MG63 (cell line): Measurements from ENCODE around the gene CDCA5. TPM values are rescaled to one million over a fixed set of nuclear protein-coding genes. Genes with fewer than 3 reads are reported as not detected.
A peak's percentile ranks its signal among the peaks of the same experiment; 100 is the strongest.

Experiments
- DNase-seq: peaks from one replicate; pipeline ENCODE4 v3.0.0-alpha.2; 2020
- H3K27me3 ChIP-seq: fragments of 250-450 bp; sonication (Bioruptor Pico); 2 replicates; pipeline ENCODE4 v1.5.1; 2020; ENCODE audit warnings: mild to moderate bottlenecking, moderate library complexity
- H3K36me3 ChIP-seq: fragments of 250-450 bp; sonication (Bioruptor Pico); 2 replicates; pipeline ENCODE4 v1.5.1; 2020; ENCODE audit warnings: mild to moderate bottlenecking, moderate library complexity
- H3K4me3 ChIP-seq: fragments of 250-450 bp; sonication (Bioruptor Pico); 2 replicates; pipeline ENCODE4 v1.5.1; 2020; ENCODE audit warnings: mild to moderate bottlenecking, moderate library complexity
- H3K9me3 ChIP-seq: fragments of 250-450 bp; sonication (Bioruptor Pico); 2 replicates; pipeline ENCODE4 v1.5.1; 2020; ENCODE audit warnings: mild to moderate bottlenecking, moderate library complexity
- total RNA-seq: library from RNA; depleted of rRNA; stranded (reverse); fragments of >200 nt; shearing (Covaris generic); gene quantifications from 2 replicates; pipeline ENCODE4 v1.2.3, GENCODE V29; 2014; ENCODE audit warnings: low replicate concordance

The CDCA5 gene
- total RNA-seq, 1 experiment from 2014 or later = 43.5 TPM

DNA sequence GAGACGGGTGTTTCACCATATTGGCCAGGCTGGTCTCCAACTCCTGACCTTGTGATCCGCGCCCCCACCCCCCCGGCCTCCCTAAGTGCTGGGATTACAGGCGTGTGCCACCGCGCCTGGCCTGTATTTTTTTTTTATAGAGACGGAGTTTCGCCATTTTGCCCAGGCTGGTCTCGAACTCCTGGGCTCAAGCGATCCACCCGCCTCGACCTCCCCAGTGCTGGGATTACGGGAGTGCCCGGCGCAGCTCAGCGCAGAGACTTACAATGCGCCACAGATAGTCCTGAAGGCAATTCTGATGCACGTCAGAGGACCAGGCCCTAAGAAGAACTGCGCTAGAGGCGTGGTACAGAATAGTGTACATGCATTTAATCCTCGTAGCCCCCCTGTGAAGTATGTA, 11.6 kb upstream of the CDCA5 start:
- Histone ChIP-seq H3K27me3 (no peaks in the 10 kb centered on the region), H3K36me3 (peaks cover 7% of the 10 kb centered on the region; the same call in 1 of the 2 replicates), H3K9me3 (no peaks in the 10 kb centered on the region), H3K4me3 (peak overlapping the region; percentile 91)
- DNase-seq = no peak

GRCh38 chr11:65090628-65091027, 6.8 kb upstream of the CDCA5 start:
- Histone ChIP-seq H3K9me3 (no peaks in the 10 kb centered on the region), H3K4me3 (no peak overlapping the region), H3K27me3 (no peaks in the 10 kb centered on the region), H3K36me3 (peaks cover 19% of the 10 kb centered on the region)
- DNase-seq = no peak

DNA sequence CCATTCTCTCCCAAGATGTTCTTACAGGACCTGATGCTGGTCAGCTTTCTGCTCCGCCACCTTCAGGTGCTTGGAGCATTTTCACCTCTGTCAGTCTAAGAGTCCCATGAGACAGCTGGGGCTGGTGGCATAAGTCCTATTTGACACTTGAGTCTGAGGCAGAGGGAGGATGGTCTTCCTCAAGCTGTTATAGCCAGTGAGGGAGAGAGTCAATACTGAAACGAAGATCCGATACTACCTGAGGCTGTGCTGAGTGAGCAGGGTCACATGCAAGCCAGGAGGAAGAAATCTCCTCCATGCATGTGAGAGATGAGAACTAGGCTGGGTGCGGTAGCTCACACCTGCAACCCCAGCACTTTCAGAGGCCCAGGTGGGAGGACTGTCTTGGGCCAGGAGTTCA, 5.8 kb upstream of the CDCA5 start:
- no peaks in the 10 kb centered on the region for H3K27me3 ChIP-seq
- DNase-seq = no peak
- no peaks in the 10 kb centered on the region for H3K9me3 ChIP-seq
- H3K4me3 ChIP-seq = no peak overlapping the region
- peaks cover 25% of the 10 kb centered on the region for H3K36me3 ChIP-seq

DNA sequence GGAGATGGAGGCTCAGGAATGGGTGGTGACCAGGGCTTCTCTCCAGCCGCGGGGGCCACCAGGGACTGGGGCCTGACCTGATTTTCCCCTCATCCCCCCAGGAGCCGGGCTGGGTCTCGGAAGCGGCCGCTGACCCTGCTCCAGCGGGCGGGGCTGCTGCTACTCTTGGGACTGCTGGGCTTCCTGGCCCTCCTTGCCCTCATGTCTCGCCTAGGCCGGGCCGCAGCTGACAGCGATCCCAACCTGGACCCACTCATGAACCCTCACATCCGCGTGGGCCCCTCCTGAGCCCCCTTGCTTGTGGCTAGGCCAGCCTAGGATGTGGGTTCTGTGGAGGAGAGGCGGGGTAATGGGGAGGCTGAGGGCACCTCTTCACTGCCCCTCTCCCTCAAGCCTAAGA, 4.0 kb upstream of the CDCA5 start:
- H3K4me3 ChIP-seq = no peak overlapping the region
- peaks cover 29% of the 10 kb centered on the region for H3K36me3 ChIP-seq
- DNase-seq = no peak
- H3K9me3 ChIP-seq = no peaks in the 10 kb centered on the region
- H3K27me3 ChIP-seq = no peaks in the 10 kb centered on the region

GRCh38 chr11:65087216-65087615, 3.4 kb upstream of the CDCA5 start:
- H3K27me3 ChIP-seq = no peaks in the 10 kb centered on the region
- peaks cover 32% of the 10 kb centered on the region for H3K36me3 ChIP-seq
- no peak overlapping the region for H3K4me3 ChIP-seq
- DNase-seq = no peak
- no peaks in the 10 kb centered on the region for H3K9me3 ChIP-seq

DNA sequence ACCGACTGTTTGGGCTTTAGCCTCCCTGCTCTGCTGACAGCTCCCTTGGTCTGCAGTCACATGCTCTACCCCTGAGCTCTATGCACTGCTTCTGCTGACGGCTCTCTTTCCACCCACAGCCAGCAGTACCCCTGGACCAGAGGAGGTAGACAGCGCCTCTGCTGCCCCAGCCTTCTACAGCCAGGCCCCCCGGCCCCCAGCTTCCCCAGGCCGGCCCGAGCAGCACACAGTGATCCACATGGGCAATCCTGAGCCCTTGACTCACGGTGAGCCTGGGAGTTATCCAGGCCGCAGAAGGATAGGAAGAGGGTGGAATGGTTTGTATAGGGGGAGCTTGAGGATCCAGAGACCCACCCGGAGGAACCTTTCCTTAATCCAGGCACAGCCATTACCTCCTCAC, 3.0 kb upstream of the CDCA5 start:
- Histone ChIP-seq H3K36me3 (peaks cover 36% of the 10 kb centered on the region), H3K27me3 (no peaks in the 10 kb centered on the region), H3K9me3 (no peaks in the 10 kb centered on the region), H3K4me3 (no peak overlapping the region)
- DNase-seq = no peak

- Histone ChIP-seq H3K27me3 (no peaks in the 10 kb centered on the region), H3K9me3 (no peaks in the 10 kb centered on the region), H3K4me3 (no peak overlapping the region; the same call in 1 of the 2 replicates), H3K36me3 (peaks cover 47% of the 10 kb centered on the region)
- no peak for DNase-seq
Measured at GRCh38 chr11:65085446-65085845, 1.6 kb upstream of the CDCA5 start.

- Histone ChIP-seq H3K4me3 (peak overlapping the region; percentile 77), H3K9me3 (no peaks in the 10 kb centered on the region), H3K36me3 (peaks cover 54% of the 10 kb centered on the region), H3K27me3 (no peaks in the 10 kb centered on the region)
- no peak for DNase-seq
Measured at GRCh38 chr11:65084598-65085375, 947 bp upstream of the CDCA5 start.

DNA sequence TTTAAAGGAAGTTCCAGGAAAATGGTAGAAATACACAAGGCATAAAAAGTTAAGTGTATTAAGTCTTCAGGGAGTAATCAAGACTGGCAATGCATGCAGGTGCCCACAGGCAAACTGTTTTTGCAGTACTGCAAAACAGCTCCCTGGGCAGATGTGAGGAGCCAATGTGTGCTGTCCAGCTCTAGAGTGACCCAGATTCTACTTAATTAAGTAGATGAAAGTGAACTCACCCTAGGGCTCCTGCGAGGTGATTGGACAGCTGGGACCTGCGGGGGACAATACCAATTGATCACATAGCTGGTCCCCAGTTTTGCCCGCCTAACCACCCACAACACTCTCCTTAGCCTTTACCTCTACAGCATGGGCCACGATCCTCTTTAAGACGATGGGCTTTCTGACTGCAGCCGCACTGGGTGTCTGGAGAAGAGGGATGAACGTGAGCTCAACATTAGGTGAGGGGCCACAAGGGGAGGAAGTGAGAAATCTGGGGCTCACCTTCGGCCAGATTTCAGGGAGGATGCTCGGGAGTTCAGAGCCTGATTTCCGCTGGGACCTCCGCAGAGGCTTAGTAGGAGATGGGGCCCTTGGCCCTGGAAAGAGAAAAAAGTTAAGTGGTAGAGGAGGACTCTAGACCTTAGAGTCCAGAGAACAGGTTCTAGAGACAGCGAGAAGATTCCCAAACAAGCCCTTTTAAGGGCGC, 556 bp downstream of the CDCA5 start:
- Histone ChIP-seq H3K36me3 (peaks cover 65% of the 10 kb centered on the region), H3K27me3 (no peaks in the 10 kb centered on the region), H3K4me3 (peak overlapping the region; percentile 77), H3K9me3 (no peaks in the 10 kb centered on the region)
- no peak for DNase-seq

GRCh38 chr11:65078786-65079342, 5.0 kb downstream of the CDCA5 start:
- DNase-seq = no peak
- H3K9me3 ChIP-seq = no peaks in the 10 kb centered on the region

DNA sequence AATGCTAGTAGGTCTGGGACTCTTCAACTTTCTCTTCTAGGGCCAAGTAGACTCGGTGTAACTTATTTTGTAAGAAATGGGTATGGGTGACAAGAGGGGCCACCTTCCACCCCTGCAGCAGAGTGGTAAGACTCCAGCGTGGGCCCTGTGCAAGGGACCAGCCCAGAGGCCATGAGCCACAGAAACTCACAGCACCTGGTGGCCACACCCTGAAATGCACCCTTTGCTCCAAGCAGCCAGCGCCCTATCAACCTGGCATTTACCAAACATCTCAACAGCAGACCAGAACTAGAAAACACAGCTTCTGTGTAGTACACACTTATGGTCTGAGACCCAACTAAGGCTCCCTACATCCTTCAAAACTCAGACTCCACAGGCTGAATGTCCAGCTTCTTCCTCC, 5.7 kb downstream of the CDCA5 start:
- no peaks in the 10 kb centered on the region for H3K9me3 ChIP-seq
- peaks cover 61% of the 10 kb centered on the region for H3K36me3 ChIP-seq
- H3K4me3 ChIP-seq = no peak overlapping the region
- no peaks in the 10 kb centered on the region for H3K27me3 ChIP-seq
- DNase-seq = peak; percentile 27

More at GRCh38 chr11:65078786-65079342, 5.0 kb downstream of the CDCA5 start:
- Histone ChIP-seq H3K27me3 (no peaks in the 10 kb centered on the region), H3K4me3 (no peak overlapping the region), H3K36me3 (peaks cover 61% of the 10 kb centered on the region)

- DNase-seq = no peak
- peaks cover 54% of the 10 kb centered on the region for H3K36me3 ChIP-seq
- H3K27me3 ChIP-seq = no peaks in the 10 kb centered on the region
- H3K4me3 ChIP-seq = no peak overlapping the region
- no peaks in the 10 kb centered on the region for H3K9me3 ChIP-seq
Measured at GRCh38 chr11:65077451-65077850, 6.4 kb downstream of the CDCA5 start.

DNA sequence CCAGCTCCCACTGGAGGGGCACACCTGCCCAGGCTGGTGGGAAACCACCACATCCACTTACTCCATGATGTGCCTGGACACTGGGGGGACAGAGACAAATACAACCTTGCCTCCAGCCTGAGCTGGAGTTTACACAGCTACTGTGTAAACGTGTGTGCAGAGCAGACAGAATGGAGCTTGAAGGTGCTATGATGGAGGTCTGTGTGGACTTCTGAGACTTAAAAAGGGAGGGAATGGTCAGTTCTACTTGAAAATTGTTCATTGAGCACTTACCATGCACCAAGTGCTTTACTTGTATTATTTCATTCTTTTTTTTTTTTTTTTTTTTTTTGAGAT, 11.2 kb downstream of the CDCA5 start:
- Histone ChIP-seq H3K36me3 (peaks cover 15% of the 10 kb centered on the region), H3K4me3 (no peak overlapping the region), H3K27me3 (no peaks in the 10 kb centered on the region), H3K9me3 (no peaks in the 10 kb centered on the region)
- no peak for DNase-seq

GRCh38 chr11:65071907-65072630, 11.8 kb downstream of the CDCA5 start:
- H3K27me3 ChIP-seq = no peaks in the 10 kb centered on the region
- no peaks in the 10 kb centered on the region for H3K9me3 ChIP-seq
- no peak for DNase-seq
- no peak overlapping the region for H3K4me3 ChIP-seq
- peaks cover 9% of the 10 kb centered on the region for H3K36me3 ChIP-seq

DNA sequence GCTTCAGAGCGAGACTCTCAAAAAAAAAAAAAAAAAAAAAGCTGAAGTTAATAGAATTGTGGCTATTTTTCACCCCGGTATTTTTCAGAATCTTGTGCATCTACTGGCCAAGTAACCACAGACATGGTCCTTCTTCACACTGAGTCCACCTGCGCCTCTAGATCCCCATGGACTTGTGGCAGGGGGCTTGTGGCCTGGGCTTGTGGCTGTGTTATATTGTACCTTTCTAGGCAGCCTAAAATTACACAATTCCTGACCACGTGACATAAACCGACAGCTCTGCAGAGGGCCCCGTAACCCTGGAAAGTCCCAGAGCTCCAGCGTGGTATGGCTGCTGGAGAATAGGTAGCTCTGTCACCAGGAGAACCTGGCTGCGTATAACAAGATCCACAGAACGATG, 14.6 kb downstream of the CDCA5 start:
- DNase-seq = no peak

DNA sequence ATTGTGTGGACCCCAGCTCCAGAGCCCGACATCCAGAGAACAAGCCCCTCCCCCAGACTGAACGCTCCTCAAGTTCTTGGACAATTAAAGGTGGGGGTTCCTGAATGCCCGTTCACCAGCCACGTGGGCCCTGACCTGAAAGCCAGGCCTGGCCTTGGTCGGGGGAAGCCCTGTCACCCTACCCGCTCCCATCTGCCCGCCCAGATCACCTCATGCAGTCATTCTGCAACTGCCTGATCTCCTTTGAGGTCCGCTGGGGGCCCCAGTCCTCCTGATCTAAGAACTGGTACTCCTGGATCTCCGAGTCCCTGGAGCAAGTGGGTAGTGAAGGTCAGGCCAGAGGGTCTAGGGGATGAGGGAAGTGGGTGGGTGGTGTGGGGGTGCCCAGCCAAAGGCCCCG, 16.4 kb downstream of the CDCA5 start:
- no peak overlapping the region for H3K4me3 ChIP-seq
- H3K36me3 ChIP-seq = no peaks in the 10 kb centered on the region
- no peak for DNase-seq
- H3K27me3 ChIP-seq = no peaks in the 10 kb centered on the region
- no peaks in the 10 kb centered on the region for H3K9me3 ChIP-seq

More for the DNA sequence above, 14.6 kb downstream of the CDCA5 start:
- Histone ChIP-seq H3K4me3 (no peak overlapping the region), H3K9me3 (no peaks in the 10 kb centered on the region), H3K27me3 (no peaks in the 10 kb centered on the region), H3K36me3 (no peaks in the 10 kb centered on the region)

GRCh38 chr11:65066805-65067291, 17.0 kb downstream of the CDCA5 start:
- no peak for DNase-seq
- H3K36me3 ChIP-seq = no peaks in the 10 kb centered on the region

More at GRCh38 chr11:65066805-65067291, 17.0 kb downstream of the CDCA5 start:
- Histone ChIP-seq H3K27me3 (no peaks in the 10 kb centered on the region), H3K4me3 (no peak overlapping the region), H3K9me3 (no peaks in the 10 kb centered on the region)
